K562 (cell line): Measurements from ENCODE around the gene WDR83. TPM values are rescaled to one million over a fixed set of nuclear protein-coding genes. Genes with fewer than 3 reads are reported as not detected.

ENCODE experiments used
- CBX5 ChIP-seq: IDR thresholded peaks from 2 replicates; pipeline ENCODE4 v1.6.1; 2014; ENCODE audit warnings: low read depth, borderline replicate concordance
- FOXA1 ChIP-seq: fragments of 450-650 bp; IDR thresholded peaks from 2 replicates; pipeline ENCODE4 v1.6.1; 2016; ENCODE audit warnings: mild to moderate bottlenecking, borderline replicate concordance
- NFXL1 ChIP-seq: fragments of 450-650 bp; formaldehyde crosslinking; IDR thresholded peaks from 2 replicates; pipeline ENCODE4 v1.4.0; 2021; ENCODE audit warnings: mild to moderate bottlenecking
- RB1 ChIP-seq: fragments of 450-650 bp; IDR thresholded peaks from 2 replicates; pipeline ENCODE4 v1.6.1; 2017; ENCODE audit warnings: low read depth, mild to moderate bottlenecking
- SMARCA5 ChIP-seq: fragments of 450-650 bp; IDR thresholded peaks from 2 replicates; pipeline ENCODE4 v1.6.1; 2016
- polyA plus RNA-seq, 8 experiments: library from polyadenylated mRNA; depleted of rRNA in 4 of 8; stranded (reverse) in 5 of 8; unstranded in 3 of 8; fragments of >200 nt; fragmentation: Nextera tagmentation in 2 of 8; fragmentation: Illumina TruSeq in 1 of 8; extraction: Ambion mirVana in 2 of 8; extraction: Trizol in 1 of 8; gene quantifications; 2 replicates each; pipeline versions ENCODE4 v1.2.1 to v1.2.3, GENCODE V29; 2011 to 2014; ENCODE audit warnings: inconsistent platforms in 1 of 8, missing spikeins in 1 of 8
- total RNA-seq, 7 experiments: library from RNA; depleted of rRNA in 6 of 7; stranded (reverse); fragments of >200 nt in 6 of 7; fragmentation: Illumina TruSeq in 2 of 7; extraction: Trizol in 2 of 7; gene quantifications; 2 replicates each; pipeline versions ENCODE4 v1.2.1 to v1.2.3, GENCODE V29; 2011 to 2021; ENCODE audit warnings: low replicate concordance in 1 of 7
- TF ChIP-seq, protein P1 (sequence below), 3 experiments: fragments of 200-800 bp in 1 of 3; fragments of 250-450 bp in 1 of 3; fragments of 450-650 bp in 1 of 3; sonication (Bioruptor Pico) in 1 of 3; sonication (Bioruptor generic) in 1 of 3; formaldehyde crosslinking in 1 of 3; IDR thresholded peaks; 2 replicates each; pipeline versions ENCODE4 v1.6.1 to v1.8.0; 2016 to 2022; ENCODE audit warnings: mild to moderate bottlenecking in 2 of 3, missing genetic modification characterization in 2 of 3, missing compliant biosample characterization in 1 of 3, moderate library complexity in 1 of 3
- TF ChIP-seq, protein P2 (sequence below), 2 experiments: fragments of 450-650 bp; IDR thresholded peaks; 2 replicates each; pipeline ENCODE4 v1.6.1; 2016; ENCODE audit warnings: mild to moderate bottlenecking in 2 of 2, borderline replicate concordance in 1 of 2, low read depth in 1 of 2, moderate library complexity in 1 of 2

WDR83 gene
- total and polyA plus RNA-seq, 9 of the 15 experiments (the other 6 are each of a cell fraction or from before 2014, with no cell fraction given): 0.52 to 21.3 (median 4.2) TPM

DNA sequence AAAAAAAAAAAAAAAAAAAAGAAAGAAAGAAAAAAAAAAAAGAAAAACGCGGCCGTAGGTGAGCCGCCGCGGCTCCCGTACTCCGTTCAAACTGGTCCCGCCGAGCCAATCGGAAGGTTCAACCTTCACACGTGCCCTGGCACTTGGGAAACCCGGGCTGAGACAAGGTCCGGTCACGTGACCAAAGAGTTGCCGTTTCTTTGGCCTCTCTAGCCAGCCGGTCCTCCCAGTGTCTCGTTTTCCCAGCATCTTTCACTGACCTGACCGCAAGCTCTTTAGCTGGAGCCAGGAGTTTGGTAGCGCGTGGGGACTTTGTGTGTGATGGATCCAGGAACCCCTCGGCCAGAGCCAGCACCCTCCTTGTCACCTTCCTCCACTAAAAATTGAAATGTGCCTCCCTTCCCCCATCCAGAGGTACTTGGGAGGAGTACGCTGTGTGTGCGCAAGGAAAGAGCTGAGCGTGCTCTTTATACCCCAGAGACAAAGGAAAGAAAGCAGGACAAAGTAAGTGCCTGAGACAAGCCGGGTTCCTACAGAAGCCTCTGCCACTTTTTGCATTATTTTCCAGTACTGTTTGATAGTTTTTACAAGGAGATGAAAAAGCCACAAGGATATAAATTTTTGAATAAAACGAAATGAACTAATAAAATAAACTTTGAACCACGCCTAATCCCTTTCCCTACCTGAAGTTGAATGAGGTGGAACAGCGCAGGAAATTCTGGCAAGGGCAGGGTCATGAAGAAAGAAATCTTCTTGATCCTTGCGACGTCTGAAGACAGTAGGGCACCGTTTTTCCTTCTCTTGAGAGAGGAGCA, 56.2 kb downstream of the WDR83 start (continued):
- TF ChIP-seq, protein P1, sequence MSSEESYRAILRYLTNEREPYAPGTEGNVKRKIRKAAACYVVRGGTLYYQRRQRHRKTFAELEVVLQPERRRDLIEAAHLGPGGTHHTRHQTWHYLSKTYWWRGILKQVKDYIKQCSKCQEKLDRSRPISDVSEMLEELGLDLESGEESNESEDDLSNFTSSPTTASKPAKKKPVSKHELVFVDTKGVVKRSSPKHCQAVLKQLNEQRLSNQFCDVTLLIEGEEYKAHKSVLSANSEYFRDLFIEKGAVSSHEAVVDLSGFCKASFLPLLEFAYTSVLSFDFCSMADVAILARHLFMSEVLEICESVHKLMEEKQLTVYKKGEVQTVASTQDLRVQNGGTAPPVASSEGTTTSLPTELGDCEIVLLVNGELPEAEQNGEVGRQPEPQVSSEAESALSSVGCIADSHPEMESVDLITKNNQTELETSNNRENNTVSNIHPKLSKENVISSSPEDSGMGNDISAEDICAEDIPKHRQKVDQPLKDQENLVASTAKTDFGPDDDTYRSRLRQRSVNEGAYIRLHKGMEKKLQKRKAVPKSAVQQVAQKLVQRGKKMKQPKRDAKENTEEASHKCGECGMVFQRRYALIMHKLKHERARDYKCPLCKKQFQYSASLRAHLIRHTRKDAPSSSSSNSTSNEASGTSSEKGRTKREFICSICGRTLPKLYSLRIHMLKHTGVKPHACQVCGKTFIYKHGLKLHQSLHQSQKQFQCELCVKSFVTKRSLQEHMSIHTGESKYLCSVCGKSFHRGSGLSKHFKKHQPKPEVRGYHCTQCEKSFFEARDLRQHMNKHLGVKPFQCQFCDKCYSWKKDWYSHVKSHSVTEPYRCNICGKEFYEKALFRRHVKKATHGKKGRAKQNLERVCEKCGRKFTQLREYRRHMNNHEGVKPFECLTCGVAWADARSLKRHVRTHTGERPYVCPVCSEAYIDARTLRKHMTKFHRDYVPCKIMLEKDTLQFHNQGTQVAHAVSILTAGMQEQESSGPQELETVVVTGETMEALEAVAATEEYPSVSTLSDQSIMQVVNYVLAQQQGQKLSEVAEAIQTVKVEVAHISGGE (CRISPR knock-in tag; IDR thresholded peaks at IDR 0.05): peak in 1 of 3 experiments; percentile 79; a peak in 2 of 6 replicates
- TF ChIP-seq RB1 (no peak; the same call in 1 of the 2 replicates), FOXA1 (no peak), NFXL1 (no peak), SMARCA5 (no peak), CBX5 (no peak)
- TF ChIP-seq, protein P2, sequence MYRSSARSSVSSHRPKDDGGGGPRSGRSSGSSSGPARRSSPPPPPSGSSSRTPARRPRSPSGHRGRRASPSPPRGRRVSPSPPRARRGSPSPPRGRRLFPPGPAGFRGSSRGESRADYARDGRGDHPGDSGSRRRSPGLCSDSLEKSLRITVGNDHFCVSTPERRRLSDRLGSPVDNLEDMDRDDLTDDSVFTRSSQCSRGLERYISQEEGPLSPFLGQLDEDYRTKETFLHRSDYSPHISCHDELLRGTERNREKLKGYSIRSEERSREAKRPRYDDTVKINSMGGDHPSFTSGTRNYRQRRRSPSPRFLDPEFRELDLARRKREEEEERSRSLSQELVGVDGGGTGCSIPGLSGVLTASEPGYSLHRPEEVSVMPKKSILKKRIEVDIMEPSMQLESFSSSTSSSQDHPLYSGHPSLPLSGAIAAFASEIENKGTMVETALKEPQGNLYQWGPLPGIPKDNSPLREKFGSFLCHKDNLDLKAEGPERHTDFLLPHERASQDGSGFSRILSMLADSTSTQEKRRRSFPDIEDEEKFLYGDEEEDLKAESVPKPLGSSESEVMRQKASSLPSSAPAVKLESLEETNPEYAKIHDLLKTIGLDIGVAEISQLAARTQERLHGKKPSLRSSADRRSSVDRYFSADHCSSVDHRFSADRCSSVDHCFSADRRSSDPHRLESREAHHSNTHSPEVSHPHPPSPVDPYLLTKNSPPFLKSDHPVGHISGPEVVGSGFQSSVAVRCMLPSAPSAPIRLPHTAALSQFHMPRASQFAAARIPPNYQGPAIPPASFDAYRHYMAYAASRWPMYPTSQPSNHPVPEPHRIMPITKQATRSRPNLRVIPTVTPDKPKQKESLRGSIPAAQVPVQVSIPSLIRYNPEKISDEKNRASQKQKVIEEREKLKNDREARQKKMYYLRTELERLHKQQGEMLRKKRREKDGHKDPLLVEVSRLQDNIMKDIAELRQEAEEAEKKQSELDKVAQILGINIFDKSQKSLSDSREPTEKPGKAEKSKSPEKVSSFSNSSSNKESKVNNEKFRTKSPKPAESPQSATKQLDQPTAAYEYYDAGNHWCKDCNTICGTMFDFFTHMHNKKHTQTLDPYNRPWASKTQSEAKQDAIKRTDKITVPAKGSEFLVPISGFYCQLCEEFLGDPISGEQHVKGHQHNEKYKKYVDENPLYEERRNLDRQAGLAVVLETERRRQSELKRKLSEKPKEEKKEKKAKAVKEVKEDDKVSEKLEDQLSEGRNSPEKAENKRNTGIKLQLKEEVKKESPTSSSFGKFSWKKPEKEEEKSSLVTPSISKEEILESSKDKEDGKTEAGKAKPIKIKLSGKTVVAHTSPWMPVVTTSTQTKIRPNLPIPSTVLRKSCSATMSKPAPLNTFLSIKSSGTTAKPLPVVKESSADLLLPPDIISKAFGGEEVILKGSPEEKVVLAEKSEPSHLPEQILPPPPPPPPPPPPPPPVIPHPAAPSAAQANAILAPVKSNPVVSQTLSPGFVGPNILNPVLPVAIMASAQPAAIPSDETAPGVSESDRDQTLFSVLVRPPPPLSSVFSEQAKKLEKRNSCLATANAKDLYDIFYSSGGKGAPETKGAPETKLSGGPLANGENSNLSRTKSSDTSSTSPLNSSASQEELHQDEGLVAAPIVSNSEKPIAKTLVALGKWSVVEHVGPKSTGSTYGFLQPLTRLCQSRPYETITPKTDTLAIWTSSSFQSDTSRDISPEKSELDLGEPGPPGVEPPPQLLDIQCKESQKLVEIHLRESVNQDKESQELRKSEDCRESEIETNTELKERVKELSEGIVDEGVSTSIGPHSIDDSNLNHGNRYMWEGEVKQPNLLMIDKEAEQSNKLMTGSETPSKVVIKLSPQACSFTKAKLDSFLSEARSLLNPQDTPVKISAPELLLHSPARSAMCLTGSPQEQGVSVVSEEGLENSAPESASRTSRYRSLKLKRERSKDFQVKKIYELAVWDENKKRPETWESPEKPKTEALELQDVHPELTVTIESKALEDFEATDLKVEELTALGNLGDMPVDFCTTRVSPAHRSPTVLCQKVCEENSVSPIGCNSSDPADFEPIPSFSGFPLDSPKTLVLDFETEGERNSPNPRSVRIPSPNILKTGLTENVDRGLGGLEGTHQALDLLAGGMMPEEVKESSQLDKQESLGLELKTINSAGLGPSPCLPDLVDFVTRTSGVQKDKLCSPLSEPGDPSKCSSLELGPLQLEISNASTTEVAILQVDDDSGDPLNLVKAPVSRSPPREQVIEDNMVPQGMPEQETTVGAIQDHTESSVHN (IDR thresholded peaks at IDR 0.05; ENCODE audit: borderline replicate concordance in 1 of 2, low read depth in 1 of 2): peak in 1 of 2 experiments; percentile 69; a peak in 1 of 4 replicates
